Skin of body (tissue), 2 donors: ENCODE data around the gene PIGN. TPM values are rescaled to one million over a fixed set of nuclear protein-coding genes. Genes with fewer than 3 reads are reported as not detected.

Source experiments
- DNase-seq: peaks from one replicate; lab custom pipeline; 2025; lab: John Stamatoyannopoulos, UW
- total RNA-seq: library from RNA; depleted of rRNA; stranded (reverse); fragments of >200 nt; gene quantifications from one replicate; pipeline ENCODE4 v1.2.3, GENCODE V29; 2014

PIGN gene
- total RNA-seq, 1 donor from 2014 or later: 50.1 TPM

- DNase-seq: no peak
Measured at GRCh38 chr18:62109676-62110075, 77.2 kb downstream of the PIGN start.

- no peak for DNase-seq
Measured at GRCh38 chr18:62107881-62108280, 79.0 kb downstream of the PIGN start.

GRCh38 chr18:62106271-62106670 is 80.6 kb downstream of the PIGN start:
- no peak for DNase-seq

GRCh38 chr18:62105376-62105775 is 81.5 kb downstream of the PIGN start:
- DNase-seq: no peak

- DNase-seq: no peak
Measured at GRCh38 chr18:62102221-62102620, 84.6 kb downstream of the PIGN start.

GRCh38 chr18:62101321-62101721 is 85.5 kb downstream of the PIGN start:
- DNase-seq: peak; percentile 92

GRCh38 chr18:62098960-62099359 is 87.9 kb downstream of the PIGN start:
- no peak for DNase-seq

- DNase-seq: no peak
Measured at GRCh38 chr18:62097698-62098097, 89.2 kb downstream of the PIGN start.

- no peak for DNase-seq
Measured at GRCh38 chr18:62091487-62092120, 95.3 kb downstream of the PIGN start.

- no peak for DNase-seq
Measured at GRCh38 chr18:62089174-62089573, 97.7 kb downstream of the PIGN start.

GRCh38 chr18:62088156-62088555 is 98.7 kb downstream of the PIGN start:
- peak; percentile 8 for DNase-seq

- DNase-seq: no peak
Measured at GRCh38 chr18:62085756-62086155, 101.1 kb downstream of the PIGN start.

- no peak for DNase-seq
Measured at GRCh38 chr18:62081761-62082294, 105.0 kb downstream of the PIGN start.

GRCh38 chr18:62081248-62081647 is 105.6 kb downstream of the PIGN start:
- DNase-seq: no peak

GRCh38 chr18:62080172-62080900 is 106.5 kb downstream of the PIGN start:
- no peak for DNase-seq

GRCh38 chr18:62073461-62074281 is 113.2 kb downstream of the PIGN start:
- no peak for DNase-seq

- DNase-seq: no peak
Measured at GRCh38 chr18:62072370-62072769, 114.5 kb downstream of the PIGN start.

- DNase-seq: no peak
Measured at GRCh38 chr18:62071071-62071470, 115.8 kb downstream of the PIGN start.

GRCh38 chr18:62070302-62070701 is 116.6 kb downstream of the PIGN start:
- DNase-seq: no peak

GRCh38 chr18:62069556-62069955 is 117.3 kb downstream of the PIGN start:
- no peak for DNase-seq

GRCh38 chr18:62066102-62066818 is 120.6 kb downstream of the PIGN start:
- no peak for DNase-seq
